ENCODE measurements around the gene PML. TPM values are rescaled to one million over a fixed set of nuclear protein-coding genes. Genes with fewer than 3 reads are reported as not detected.

The PML gene
- total RNA-seq, 1 experiment from 2014 or later = 24.6 TPM

GRCh38 chr15:73991260-73991659 lies 3.3 kb upstream of the PML start:
- H3K9ac ChIP-seq (ENCODE audit: extremely low read depth, insufficient read length, low read length) = no peak overlapping the region
- Mint-ChIP-seq H3K36me3 (ENCODE audit: insufficient read depth in 1 of 3, low read depth in 3 of 3) (no peaks in the 10 kb centered on the region), H3K27ac (no peak overlapping the region), H3K9me3 (no peaks in the 10 kb centered on the region; a peak in 1 of 5 replicates), H3K4me1 (peaks cover 15 to 18% of the 10 kb centered on the region in 2 experiments), H3K4me3 (peak overlapping the region; percentile 77 to 83), H3K27me3 (ENCODE audit: low read depth) (peaks cover 16% of the 10 kb centered on the region)
- no peak overlapping the region for H3K27ac ChIP-seq (ENCODE audit: insufficient read length, low read depth, low read length)
- H2BK12ac ChIP-seq (ENCODE audit: insufficient read length, low read depth, low read length) = no peak overlapping the region
- H3K23ac ChIP-seq (ENCODE audit: insufficient read length, low read depth, low read length) = no peak overlapping the region
- no peak overlapping the region for H2AK5ac ChIP-seq (ENCODE audit: insufficient read length, low read length)
- H2BK15ac ChIP-seq (ENCODE audit: low read depth, low read length) = no peak overlapping the region
- no peak overlapping the region for H3K56ac ChIP-seq (ENCODE audit: insufficient read length, low read depth, low read length)
- H3K23me2 ChIP-seq (ENCODE audit: insufficient read length, low read depth, low read length, poor library complexity, severe bottlenecking) = peaks cover 11% of the 10 kb centered on the region
- H3K9me3 ChIP-seq (ENCODE audit: control insufficient read depth, low read depth, low read length) = no peaks in the 10 kb centered on the region
- DNase-seq = no peak
- no peak overlapping the region for H3K14ac ChIP-seq (ENCODE audit: insufficient read depth, low read length)
- no peak overlapping the region for H4K5ac ChIP-seq (ENCODE audit: insufficient read length, low read depth, low read length)
- no peak overlapping the region for H3T11ph ChIP-seq (ENCODE audit: low read length)
- no peaks in the 10 kb centered on the region for H3K79me1 ChIP-seq (ENCODE audit: insufficient read depth, low read depth, low read length, poor library complexity, severe bottlenecking)
- no peaks in the 10 kb centered on the region for H4K20me1 ChIP-seq (ENCODE audit: control insufficient read depth, insufficient read depth, insufficient read length)
- no CpG with 5 or more reads among the region's 5 CpGs for WGBS (ENCODE audit: extremely low coverage, insufficient read length, low lambda C conversion rate)
- H4K91ac ChIP-seq (ENCODE audit: insufficient read length, low read depth, low read length) = no peak overlapping the region
- H2BK5ac ChIP-seq (ENCODE audit: insufficient read length, low read length) = no peak overlapping the region
- no peaks in the 10 kb centered on the region for H3K4me1 ChIP-seq (ENCODE audit: insufficient read depth, low read length)
- no peak overlapping the region for H2AFZ ChIP-seq (ENCODE audit: low read length)
- no peak overlapping the region for H2BK120ac ChIP-seq (ENCODE audit: low read depth, low read length, poor library complexity, severe bottlenecking)
- no peak overlapping the region for H4K8ac ChIP-seq (replicated peaks; ENCODE audit: insufficient read length, low read depth, low read length)
- no peaks in the 10 kb centered on the region; the same call in 1 of the 2 replicates for H3K79me2 ChIP-seq (ENCODE audit: insufficient read depth, low read length)
- peak overlapping the region; percentile 60 for H3K4me2 ChIP-seq (ENCODE audit: insufficient read depth, insufficient read length, low read length)
- no peak overlapping the region for H2BK20ac ChIP-seq (ENCODE audit: low read depth, low read length, poor library complexity, severe bottlenecking)
- H3K4ac ChIP-seq (ENCODE audit: low read depth, low read length) = no peak overlapping the region
- no peak overlapping the region for H3K18ac ChIP-seq (ENCODE audit: insufficient read length, low read depth, low read length)
- TF ChIP-seq CTCF (conservative IDR thresholded peaks at IDR 0.05) = no peak
- H3K27me3 ChIP-seq (ENCODE audit: insufficient read depth, low read length) = no peaks in the 10 kb centered on the region

Measured in H9 (cell line).